ENCODE data around the gene LPO.

LPO gene

GRCh38 chr17:58238147-58238634 lies at the start of gene LPO:
TSS of gene LPO (plus strand) at chr17:58238584. CDS start at chr17:58242980, 4,396 bp downstream.
- TF ChIP-seq ZFP3 (CRISPR knock-in tag; IDR thresholded peaks at IDR 0.05) = no peak
- no peak for TF ChIP-seq ZNF70 (CRISPR knock-in tag; IDR thresholded peaks at IDR 0.05)
- no peak for TF ChIP-seq GLIS3 (CRISPR knock-in tag; IDR thresholded peaks at IDR 0.05)
- TF ChIP-seq TCF4 (CRISPR knock-in tag; IDR thresholded peaks at IDR 0.05; ENCODE audit: borderline replicate concordance) = no peak
- TF ChIP-seq ZNF565 (CRISPR knock-in tag; conservative IDR thresholded peaks at IDR 0.05; ENCODE audit: low read depth) = no peak
- no peak for TF ChIP-seq SNAI2 (CRISPR knock-in tag; IDR thresholded peaks at IDR 0.05)
- no peak for TF ChIP-seq POU6F1 (CRISPR knock-in tag; IDR thresholded peaks at IDR 0.05; ENCODE audit: borderline replicate concordance, low read depth)
- TF ChIP-seq ESRRG (CRISPR knock-in tag; IDR thresholded peaks at IDR 0.05) = no peak
- TF ChIP-seq ZNF8 (CRISPR knock-in tag; IDR thresholded peaks at IDR 0.05) = no peak
- no peak for TF ChIP-seq OSR1 (CRISPR knock-in tag; IDR thresholded peaks at IDR 0.05)
- TF ChIP-seq, protein P1, sequence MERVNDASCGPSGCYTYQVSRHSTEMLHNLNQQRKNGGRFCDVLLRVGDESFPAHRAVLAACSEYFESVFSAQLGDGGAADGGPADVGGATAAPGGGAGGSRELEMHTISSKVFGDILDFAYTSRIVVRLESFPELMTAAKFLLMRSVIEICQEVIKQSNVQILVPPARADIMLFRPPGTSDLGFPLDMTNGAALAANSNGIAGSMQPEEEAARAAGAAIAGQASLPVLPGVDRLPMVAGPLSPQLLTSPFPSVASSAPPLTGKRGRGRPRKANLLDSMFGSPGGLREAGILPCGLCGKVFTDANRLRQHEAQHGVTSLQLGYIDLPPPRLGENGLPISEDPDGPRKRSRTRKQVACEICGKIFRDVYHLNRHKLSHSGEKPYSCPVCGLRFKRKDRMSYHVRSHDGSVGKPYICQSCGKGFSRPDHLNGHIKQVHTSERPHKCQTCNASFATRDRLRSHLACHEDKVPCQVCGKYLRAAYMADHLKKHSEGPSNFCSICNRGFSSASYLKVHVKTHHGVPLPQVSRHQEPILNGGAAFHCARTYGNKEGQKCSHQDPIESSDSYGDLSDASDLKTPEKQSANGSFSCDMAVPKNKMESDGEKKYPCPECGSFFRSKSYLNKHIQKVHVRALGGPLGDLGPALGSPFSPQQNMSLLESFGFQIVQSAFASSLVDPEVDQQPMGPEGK (CRISPR knock-in tag; IDR thresholded peaks at IDR 0.05; ENCODE audit: borderline replicate concordance) = no peak
- no peak for TF ChIP-seq BACH2 (CRISPR knock-in tag; IDR thresholded peaks at IDR 0.05; ENCODE audit: borderline replicate concordance)
- no peak for TF ChIP-seq ISL1 (CRISPR knock-in tag; IDR thresholded peaks at IDR 0.05)
- no peak for TF ChIP-seq RARB (CRISPR knock-in tag; IDR thresholded peaks at IDR 0.05)
- TF ChIP-seq CSDC2 (CRISPR knock-in tag; IDR thresholded peaks at IDR 0.05) = no peak
- no peak for TF ChIP-seq ZC3H10 (CRISPR knock-in tag; IDR thresholded peaks at IDR 0.05)
- TF ChIP-seq PPARA (CRISPR knock-in tag; IDR thresholded peaks at IDR 0.05; ENCODE audit: borderline replicate concordance) = no peak
- no peak for ATAC-seq

GRCh38 chr17:58189436-58190146 lies 48.8 kb upstream of the LPO start:
- ATAC-seq = peak; percentile 87
- TF ChIP-seq ZC3H10 (CRISPR knock-in tag; IDR thresholded peaks at IDR 0.05) (no peak), TCF4 (CRISPR knock-in tag; IDR thresholded peaks at IDR 0.05; ENCODE audit: borderline replicate concordance) (no peak), ESRRG (CRISPR knock-in tag; IDR thresholded peaks at IDR 0.05) (no peak), CSRNP3 (CRISPR knock-in tag; IDR thresholded peaks at IDR 0.05) (no peak), SNAI2 (CRISPR knock-in tag; IDR thresholded peaks at IDR 0.05) (no peak), ZNF70 (CRISPR knock-in tag; IDR thresholded peaks at IDR 0.05) (no peak), OSR1 (CRISPR knock-in tag; IDR thresholded peaks at IDR 0.05) (no peak), RARB (CRISPR knock-in tag; IDR thresholded peaks at IDR 0.05) (no peak), ZFP30 (CRISPR knock-in tag; IDR thresholded peaks at IDR 0.05) (no peak), ZFP3 (CRISPR knock-in tag; IDR thresholded peaks at IDR 0.05) (no peak), POU6F1 (CRISPR knock-in tag; IDR thresholded peaks at IDR 0.05; ENCODE audit: borderline replicate concordance, low read depth) (no peak)
- TF ChIP-seq, protein P1 (CRISPR knock-in tag; IDR thresholded peaks at IDR 0.05; ENCODE audit: borderline replicate concordance) = no peak

DNA sequence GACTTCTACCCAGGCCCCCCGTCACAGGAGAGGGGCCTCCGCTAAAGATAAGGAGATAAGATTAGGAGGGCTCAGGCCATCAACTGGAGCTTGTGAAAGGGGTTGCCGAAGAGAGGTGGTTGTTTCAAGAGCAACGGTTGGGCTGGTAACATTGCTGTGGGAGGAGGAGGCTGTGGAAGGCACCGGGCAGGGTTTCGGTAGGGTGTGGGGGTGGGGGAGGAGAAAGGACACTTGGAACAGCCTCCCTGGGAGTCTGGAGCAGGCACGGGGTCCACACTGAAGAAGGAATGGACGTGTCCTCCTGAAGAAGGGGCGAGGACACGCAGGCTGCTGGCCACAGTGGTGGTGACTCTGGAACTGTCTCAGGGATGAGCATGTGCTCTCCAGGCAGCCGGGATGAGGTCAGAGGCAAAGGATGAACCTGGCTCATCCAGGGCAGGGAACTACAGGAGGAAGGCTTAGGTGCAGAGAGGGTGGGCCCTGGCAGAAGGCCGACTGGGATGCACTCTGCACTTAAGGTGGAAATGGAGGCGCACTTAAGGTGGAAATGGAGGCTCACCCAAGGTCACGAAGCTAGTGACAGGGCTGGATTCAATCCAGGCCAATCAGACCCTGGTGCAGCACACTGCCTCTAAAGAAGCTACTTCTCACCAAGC lies 47.0 kb upstream of the LPO start:
- no peak for ATAC-seq
- TF ChIP-seq ARNTL (CRISPR knock-in tag; IDR thresholded peaks at IDR 0.05; ENCODE audit: borderline replicate concordance, low read depth) (no peak), ZC3H10 (CRISPR knock-in tag; IDR thresholded peaks at IDR 0.05) (no peak), TCF4 (CRISPR knock-in tag; IDR thresholded peaks at IDR 0.05; ENCODE audit: borderline replicate concordance) (no peak), ZNF70 (CRISPR knock-in tag; IDR thresholded peaks at IDR 0.05) (no peak), ZFP3 (CRISPR knock-in tag; IDR thresholded peaks at IDR 0.05) (no peak), ZNF565 (CRISPR knock-in tag; conservative IDR thresholded peaks at IDR 0.05; ENCODE audit: low read depth) (no peak), RARB (CRISPR knock-in tag; IDR thresholded peaks at IDR 0.05) (no peak), ZFP30 (CRISPR knock-in tag; IDR thresholded peaks at IDR 0.05) (no peak), BACH2 (CRISPR knock-in tag; IDR thresholded peaks at IDR 0.05; ENCODE audit: borderline replicate concordance) (no peak), CSRNP3 (CRISPR knock-in tag; IDR thresholded peaks at IDR 0.05) (no peak)
- TF ChIP-seq, protein P1 (CRISPR knock-in tag; IDR thresholded peaks at IDR 0.05; ENCODE audit: borderline replicate concordance) = no peak
